ENCODE data around the gene GNAI2.
A peak's percentile ranks its signal among the peaks of the same experiment; 100 is the strongest.
"Not testable (repeated sequence)": the region's sequence is repeated elsewhere in the genome, so short reads cannot be mapped to it uniquely, and the experiment has no call there.

GNAI2 gene

GRCh38 chr3:50248387-50248786 lies 12.4 kb downstream of the GNAI2 start:
- no peak for DNase-seq

- DNase-seq, result no peak
Observed at GRCh38 chr3:50249457-50249856, 13.5 kb downstream of the GNAI2 start.

GRCh38 chr3:50250514-50250913 lies 14.5 kb downstream of the GNAI2 start:
- DNase-seq, result no peak

GRCh38 chr3:50251220-50251619 lies 15.2 kb downstream of the GNAI2 start:
- DNase-seq, result no peak

- DNase-seq, result peak; percentile 57
Observed at GRCh38 chr3:50254577-50255250, 18.7 kb downstream of the GNAI2 start.

GRCh38 chr3:50255251-50255615 lies 19.2 kb downstream of the GNAI2 start:
- no peak for DNase-seq

- peak; percentile 77 for DNase-seq
Observed at GRCh38 chr3:50256978-50257890, 21.2 kb downstream of the GNAI2 start.

- no peak for DNase-seq
Observed at GRCh38 chr3:50258029-50258680, 22.2 kb downstream of the GNAI2 start.

- DNase-seq, result no peak
Observed at GRCh38 chr3:50258979-50259378, 23.0 kb downstream of the GNAI2 start.

GRCh38 chr3:50259432-50260026 lies 23.5 kb downstream of the GNAI2 start:
- DNase-seq, result no peak

GRCh38 chr3:50260027-50260941 lies 24.3 kb downstream of the GNAI2 start:
- peak; percentile 100 for DNase-seq

- DNase-seq, result no peak
Observed at GRCh38 chr3:50260942-50261441, 25.0 kb downstream of the GNAI2 start.

- no peak for DNase-seq
Observed at GRCh38 chr3:50261505-50261904, 25.5 kb downstream of the GNAI2 start.

- not testable (repeated sequence) for DNase-seq
Observed at GRCh38 chr3:50262200-50262599, 26.2 kb downstream of the GNAI2 start.

GRCh38 chr3:50262778-50263177 lies 26.8 kb downstream of the GNAI2 start:
- DNase-seq, result no peak

- no peak for DNase-seq
Observed at GRCh38 chr3:50263478-50264382, 27.7 kb downstream of the GNAI2 start.

- peak; percentile 82 for DNase-seq
Observed at GRCh38 chr3:50264383-50264963, 28.5 kb downstream of the GNAI2 start.

- no peak for DNase-seq
Observed at GRCh38 chr3:50264964-50265485, 29.0 kb downstream of the GNAI2 start.

GRCh38 chr3:50265571-50265970 lies 29.6 kb downstream of the GNAI2 start:
- DNase-seq, result no peak

GRCh38 chr3:50266017-50266416 lies 30.0 kb downstream of the GNAI2 start:
- no peak for DNase-seq

Measured in 8988T (cell line).